ENCODE measurements around the gene ENDOV.

The ENDOV gene

DNA sequence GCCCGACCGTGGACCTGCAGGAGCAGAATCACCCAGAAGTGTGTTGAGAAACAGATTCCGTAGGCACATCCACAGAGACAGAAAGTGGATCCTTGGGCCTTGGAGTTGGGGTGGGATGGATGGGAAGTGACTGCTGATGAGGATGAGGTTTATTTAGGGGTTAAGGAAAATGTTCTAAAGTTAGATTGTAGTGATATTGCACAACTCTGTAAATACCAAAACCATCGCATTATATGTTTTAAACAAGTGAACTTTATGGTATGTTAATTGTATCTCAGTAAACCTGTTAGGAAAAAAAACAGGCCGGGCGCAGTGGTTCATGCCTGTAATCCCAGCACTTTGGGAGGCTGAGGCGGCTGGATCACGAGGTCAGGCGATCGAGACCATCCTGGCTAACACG is 3.6 kb downstream of the ENDOV start:
- DNase-seq (ENCODE audit: extremely low spot score), result no peak
- ChIA-PET CTCF (no interaction called here), POLR2A (no interaction called here)
- TF ChIP-seq ZNF384 (IDR thresholded peaks at IDR 0.05) (no peak), LEF1 (IDR thresholded peaks at IDR 0.05; ENCODE audit: borderline replicate concordance) (no peak), ARNT (IDR thresholded peaks at IDR 0.05) (no peak), NFRKB (IDR thresholded peaks at IDR 0.05) (no peak), PKNOX1 (IDR thresholded peaks at IDR 0.05) (no peak), HDGF (IDR thresholded peaks at IDR 0.05; ENCODE audit: borderline replicate concordance) (no peak), FOXA1 (IDR thresholded peaks at IDR 0.05) (no peak), FOXK2 (IDR thresholded peaks at IDR 0.05) (no peak), ELF4 (IDR thresholded peaks at IDR 0.05) (no peak), SP1 (IDR thresholded peaks at IDR 0.05) (no peak), CTBP1 (IDR thresholded peaks at IDR 0.05; ENCODE audit: borderline replicate concordance) (no peak), BHLHE40 (IDR thresholded peaks at IDR 0.05; ENCODE audit: borderline replicate concordance) (no peak), SUZ12 (IDR thresholded peaks at IDR 0.05) (no peak), FOXM1 (IDR thresholded peaks at IDR 0.05; ENCODE audit: borderline replicate concordance) (no peak), L3MBTL2 (conservative IDR thresholded peaks at IDR 0.05) (no peak), TARDBP (IDR thresholded peaks at IDR 0.05) (no peak)

DNA sequence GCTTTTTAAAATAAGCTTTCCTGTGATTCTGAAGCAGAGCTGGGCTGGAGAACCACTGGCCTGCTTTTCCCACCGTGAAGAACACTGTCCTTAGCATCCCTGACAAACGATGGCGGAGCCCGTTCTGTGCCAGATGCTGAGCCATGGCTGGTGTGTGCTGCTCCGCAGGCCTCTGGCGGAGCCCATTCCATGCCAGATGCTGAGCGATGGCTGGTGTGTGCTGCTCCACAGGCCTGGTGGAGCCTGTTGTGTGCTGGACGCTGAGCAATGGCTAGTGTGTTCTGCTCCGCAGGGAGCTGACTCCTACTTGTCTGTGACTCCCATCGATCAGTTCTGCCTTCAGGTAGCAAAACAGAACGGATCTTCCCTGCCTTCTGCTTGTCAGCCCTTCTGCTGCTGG is 4.3 kb downstream of the ENDOV start:
- no peak for DNase-seq (ENCODE audit: extremely low spot score)
- CTCF ChIA-PET, result no interaction called here
- TF ChIP-seq TARDBP (IDR thresholded peaks at IDR 0.05), result no peak
- no peak for TF ChIP-seq PKNOX1 (IDR thresholded peaks at IDR 0.05)
- no peak for TF ChIP-seq ARNT (IDR thresholded peaks at IDR 0.05)
- TF ChIP-seq HDGF (IDR thresholded peaks at IDR 0.05; ENCODE audit: borderline replicate concordance), result no peak
- TF ChIP-seq SP1 (IDR thresholded peaks at IDR 0.05), result no peak
- TF ChIP-seq FOXA1 (IDR thresholded peaks at IDR 0.05), result no peak
- TF ChIP-seq BHLHE40 (IDR thresholded peaks at IDR 0.05; ENCODE audit: borderline replicate concordance), result no peak
- TF ChIP-seq CTBP1 (IDR thresholded peaks at IDR 0.05; ENCODE audit: borderline replicate concordance), result no peak
- TF ChIP-seq ELF4 (IDR thresholded peaks at IDR 0.05), result no peak
- TF ChIP-seq NFRKB (IDR thresholded peaks at IDR 0.05), result no peak
- TF ChIP-seq ZNF384 (IDR thresholded peaks at IDR 0.05), result no peak
- no peak for TF ChIP-seq FOXM1 (IDR thresholded peaks at IDR 0.05; ENCODE audit: borderline replicate concordance)
- no peak for TF ChIP-seq SUZ12 (IDR thresholded peaks at IDR 0.05)
- TF ChIP-seq L3MBTL2 (conservative IDR thresholded peaks at IDR 0.05), result no peak
- TF ChIP-seq FOXK2 (IDR thresholded peaks at IDR 0.05), result no peak
- TF ChIP-seq LEF1 (IDR thresholded peaks at IDR 0.05; ENCODE audit: borderline replicate concordance), result no peak
- POLR2A ChIA-PET, result interaction anchor here (0.8 to 0.9 kb wide), 2 partner anchors 35 to 57 kb away, joined by 3 read pairs; partner anchors contain the start of gene NPTX1

DNA sequence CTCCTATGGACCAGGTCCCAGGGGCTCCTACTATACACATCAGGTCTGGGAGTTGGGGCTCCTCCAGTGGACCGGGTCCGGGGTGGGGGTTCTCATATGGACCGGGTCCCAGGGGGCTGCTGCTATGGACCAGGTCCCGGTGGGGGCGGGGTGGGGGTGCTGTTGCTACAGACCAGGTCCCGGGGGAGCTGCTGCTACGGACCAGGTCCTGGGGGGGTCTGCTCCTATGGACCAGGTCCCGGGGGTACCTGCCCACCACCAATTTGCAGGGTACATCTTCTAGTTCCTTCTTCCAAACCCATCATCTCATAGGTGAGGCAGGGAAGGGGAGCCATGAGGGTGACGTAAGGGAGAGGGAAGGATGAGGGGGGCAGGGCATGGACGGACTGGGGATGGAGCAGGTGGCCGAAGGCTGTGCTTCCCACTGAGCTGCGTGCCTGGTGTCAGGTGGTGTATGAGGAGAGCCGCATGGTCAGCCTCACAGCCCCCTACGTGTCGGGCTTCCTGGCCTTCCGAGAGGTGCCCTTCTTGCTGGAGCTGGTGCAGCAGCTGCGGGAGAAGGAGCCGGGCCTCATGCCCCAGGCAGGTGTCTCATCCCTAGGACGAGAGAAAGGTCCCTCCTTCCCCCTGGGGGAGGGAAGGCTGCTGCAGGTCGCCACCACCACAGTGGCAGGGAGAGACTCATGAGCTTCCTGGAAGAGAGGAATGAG is 6.6 kb downstream of the ENDOV start:
- TF ChIP-seq ZNF384 (IDR thresholded peaks at IDR 0.05) (no peak), PKNOX1 (IDR thresholded peaks at IDR 0.05) (no peak), SUZ12 (IDR thresholded peaks at IDR 0.05) (no peak), FOXM1 (IDR thresholded peaks at IDR 0.05; ENCODE audit: borderline replicate concordance) (no peak), CTBP1 (IDR thresholded peaks at IDR 0.05; ENCODE audit: borderline replicate concordance) (no peak), HDGF (IDR thresholded peaks at IDR 0.05; ENCODE audit: borderline replicate concordance) (no peak)
- CTCF ChIA-PET, result no interaction called here
- POLR2A ChIA-PET, result interaction anchor here (1.0 kb wide), 1 partner anchor 33 kb away, joined by 4 read pairs; no protein-coding TSS in a partner anchor
- no peak for DNase-seq (ENCODE audit: extremely low spot score)

- POLR2A ChIA-PET, result interaction anchor here (1.0 kb wide), 1 partner anchor 32 kb away, joined by 4 read pairs; no protein-coding TSS in a partner anchor
Measured at GRCh38 chr17:80422276-80422675, 7.3 kb downstream of the ENDOV start.

GRCh38 chr17:80422981-80423380 is 8.0 kb downstream of the ENDOV start:
- TF ChIP-seq CTBP1 (IDR thresholded peaks at IDR 0.05; ENCODE audit: borderline replicate concordance) (no peak), FOXK2 (IDR thresholded peaks at IDR 0.05) (no peak), FOXA1 (IDR thresholded peaks at IDR 0.05) (no peak), PKNOX1 (IDR thresholded peaks at IDR 0.05) (no peak), ZNF384 (IDR thresholded peaks at IDR 0.05) (no peak), HDGF (IDR thresholded peaks at IDR 0.05; ENCODE audit: borderline replicate concordance) (no peak), NFRKB (IDR thresholded peaks at IDR 0.05) (no peak), SUZ12 (IDR thresholded peaks at IDR 0.05) (no peak), TARDBP (IDR thresholded peaks at IDR 0.05) (no peak), ELF4 (IDR thresholded peaks at IDR 0.05) (no peak), FOXM1 (IDR thresholded peaks at IDR 0.05; ENCODE audit: borderline replicate concordance) (no peak), L3MBTL2 (conservative IDR thresholded peaks at IDR 0.05) (no peak), BHLHE40 (IDR thresholded peaks at IDR 0.05; ENCODE audit: borderline replicate concordance) (no peak), ARNT (IDR thresholded peaks at IDR 0.05) (no peak), SP1 (IDR thresholded peaks at IDR 0.05) (no peak), LEF1 (IDR thresholded peaks at IDR 0.05; ENCODE audit: borderline replicate concordance) (no peak)
- POLR2A ChIA-PET, result interaction anchor here (0.7 to 2.6 kb wide), 2 partner anchors 32 to 423 kb away, joined by 3 to 11 read pairs; no protein-coding TSS in a partner anchor
- no peak for DNase-seq (ENCODE audit: extremely low spot score)
- CTCF ChIA-PET, result interaction anchor here (1.0 kb wide), 1 partner anchor 10 kb away, joined by 3 read pairs; no protein-coding TSS in a partner anchor

More at GRCh38 chr17:80422276-80422675, 7.3 kb downstream of the ENDOV start:
- CTCF ChIA-PET, result no interaction called here
- TF ChIP-seq L3MBTL2 (conservative IDR thresholded peaks at IDR 0.05), result no peak
- no peak for TF ChIP-seq BHLHE40 (IDR thresholded peaks at IDR 0.05; ENCODE audit: borderline replicate concordance)
- TF ChIP-seq FOXK2 (IDR thresholded peaks at IDR 0.05), result no peak
- no peak for TF ChIP-seq LEF1 (IDR thresholded peaks at IDR 0.05; ENCODE audit: borderline replicate concordance)
- no peak for TF ChIP-seq ARNT (IDR thresholded peaks at IDR 0.05)
- no peak for TF ChIP-seq HDGF (IDR thresholded peaks at IDR 0.05; ENCODE audit: borderline replicate concordance)
- no peak for TF ChIP-seq CTBP1 (IDR thresholded peaks at IDR 0.05; ENCODE audit: borderline replicate concordance)
- TF ChIP-seq ELF4 (IDR thresholded peaks at IDR 0.05), result no peak
- DNase-seq (ENCODE audit: extremely low spot score), result no peak
